Skeletal muscle tissue (tissue), 4 donors: ENCODE data around the gene SGSH. TPM values are rescaled to one million over a fixed set of nuclear protein-coding genes. Genes with fewer than 3 reads are reported as not detected.

Experiments used
- H3K27ac ChIP-seq: one replicate; pipeline ENCODE4 v1.7.0; 2013; ENCODE audit warnings: mild to moderate bottlenecking, low read depth, low read length, inconsistent platforms
- H3K27me3 ChIP-seq, 3 donors: one replicate each; pipeline ENCODE4 v1.7.0; 2013; ENCODE audit warnings: low read length in 3 of 3; ENCODE audit not compliant: control insufficient read depth in 3 of 3, insufficient read depth in 3 of 3
- H3K36me3 ChIP-seq, 3 donors: one replicate each; pipeline ENCODE4 v1.7.0; 2013; ENCODE audit warnings: low read length in 3 of 3; ENCODE audit not compliant: control insufficient read depth in 3 of 3, insufficient read depth in 3 of 3
- H3K4me1 ChIP-seq, 3 donors: one replicate each; pipeline ENCODE4 v1.7.0; 2013; ENCODE audit warnings: low read length in 3 of 3, mild to moderate bottlenecking in 3 of 3; ENCODE audit not compliant: control insufficient read depth in 3 of 3, insufficient read depth in 3 of 3
- H3K4me3 ChIP-seq, 3 donors: one replicate each; pipeline ENCODE4 v1.7.0; 2013; ENCODE audit warnings: low read length in 3 of 3
- H3K9ac ChIP-seq, 3 donors: one replicate each; pipeline ENCODE4 v1.7.0; 2013; ENCODE audit warnings: low read length in 3 of 3, mild to moderate bottlenecking in 3 of 3, moderate library complexity in 2 of 3, low read depth in 1 of 3
- H3K9me3 ChIP-seq, 3 donors: one replicate each; pipeline ENCODE4 v1.7.0; 2013; ENCODE audit warnings: low read length in 3 of 3; ENCODE audit not compliant: control insufficient read depth in 3 of 3
- total RNA-seq: library from RNA; depleted of rRNA; stranded (reverse); fragments of >200 nt; gene quantifications from one replicate; pipeline ENCODE4 v1.2.3, GENCODE V29; 2014
- donor health status: Osteomylitis.

The SGSH gene
- total RNA-seq = 6.3 TPM

GRCh38 chr17:80220054-80220735 is at the start of gene SGSH, which contains the start of gene SLC26A11:
TSS of gene SGSH (minus strand) at chr17:80220333. CDS start at chr17:80220313, 20 bp downstream.
TSS of gene SLC26A11 (plus strand) at chr17:80220427. CDS start at chr17:80221561, 1,134 bp downstream.
- H3K9ac ChIP-seq = peak within 1 kb of the TSS; percentile 84 to 93 (median 85)
- no peaks in the 10 kb centered on the region for H3K9me3 ChIP-seq
- H3K36me3 ChIP-seq = peaks cover 13 to 20% (median 20%) of the 10 kb centered on the region in 3 donors
- H3K27me3 ChIP-seq = no peaks in the 10 kb centered on the region
- peak within 1 kb of the TSS; percentile 81 for H3K27ac ChIP-seq
- peak within 1 kb of the TSS; percentile 83 to 88 (median 83) for H3K4me3 ChIP-seq
- H3K4me1 ChIP-seq = peaks cover 18 to 38% (median 32%) of the 10 kb centered on the region in 3 donors

GRCh38 chr17:80269405-80269807 is 49.3 kb upstream of the SGSH start:
- Histone ChIP-seq H3K27me3 (no peaks in the 10 kb centered on the region), H3K4me3 (no peak overlapping the region), H3K9ac (no peak overlapping the region), H3K27ac (no peak overlapping the region), H3K36me3 (peaks cover 29 to 53% (median 34%) of the 10 kb centered on the region in 3 donors), H3K4me1 (peaks cover 0 to 9% (median 2%) of the 10 kb centered on the region in 3 donors), H3K9me3 (no peaks in the 10 kb centered on the region)

GRCh38 chr17:80268427-80268826 is 48.3 kb upstream of the SGSH start:
- H3K36me3 ChIP-seq = peaks cover 25 to 48% (median 30%) of the 10 kb centered on the region in 3 donors
- H3K4me1 ChIP-seq = peaks cover 5 to 12% (median 12%) of the 10 kb centered on the region in 3 donors
- no peaks in the 10 kb centered on the region for H3K27me3 ChIP-seq
- no peak overlapping the region for H3K9ac ChIP-seq
- no peak overlapping the region for H3K4me3 ChIP-seq
- no peaks in the 10 kb centered on the region for H3K9me3 ChIP-seq
- H3K27ac ChIP-seq = no peak overlapping the region

DNA sequence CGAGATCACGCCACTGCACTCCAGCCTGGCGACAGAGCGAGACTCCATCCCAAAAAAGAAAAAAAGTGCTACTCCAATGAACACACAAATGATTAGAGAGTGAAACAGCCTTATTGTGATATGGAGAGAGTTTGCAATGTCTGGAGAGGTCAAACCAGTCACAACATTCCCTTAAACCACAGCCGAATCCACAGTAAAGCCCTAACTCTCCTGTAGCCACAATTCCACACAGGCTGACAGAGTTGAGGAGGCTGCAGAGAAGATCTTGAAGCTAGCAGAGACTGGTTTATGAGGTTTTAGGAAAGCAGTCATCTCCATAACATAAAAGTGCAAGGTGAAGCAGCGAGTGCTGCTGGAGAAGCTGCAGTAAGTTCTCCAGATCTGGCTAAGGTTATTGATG is 47.3 kb upstream of the SGSH start:
- Histone ChIP-seq H3K27me3 (no peaks in the 10 kb centered on the region), H3K4me3 (no peak overlapping the region), H3K36me3 (peaks cover 21 to 45% (median 27%) of the 10 kb centered on the region in 3 donors), H3K27ac (no peak overlapping the region), H3K4me1 (peaks cover 16 to 22% (median 22%) of the 10 kb centered on the region in 3 donors), H3K9ac (no peak overlapping the region), H3K9me3 (no peaks in the 10 kb centered on the region)

DNA sequence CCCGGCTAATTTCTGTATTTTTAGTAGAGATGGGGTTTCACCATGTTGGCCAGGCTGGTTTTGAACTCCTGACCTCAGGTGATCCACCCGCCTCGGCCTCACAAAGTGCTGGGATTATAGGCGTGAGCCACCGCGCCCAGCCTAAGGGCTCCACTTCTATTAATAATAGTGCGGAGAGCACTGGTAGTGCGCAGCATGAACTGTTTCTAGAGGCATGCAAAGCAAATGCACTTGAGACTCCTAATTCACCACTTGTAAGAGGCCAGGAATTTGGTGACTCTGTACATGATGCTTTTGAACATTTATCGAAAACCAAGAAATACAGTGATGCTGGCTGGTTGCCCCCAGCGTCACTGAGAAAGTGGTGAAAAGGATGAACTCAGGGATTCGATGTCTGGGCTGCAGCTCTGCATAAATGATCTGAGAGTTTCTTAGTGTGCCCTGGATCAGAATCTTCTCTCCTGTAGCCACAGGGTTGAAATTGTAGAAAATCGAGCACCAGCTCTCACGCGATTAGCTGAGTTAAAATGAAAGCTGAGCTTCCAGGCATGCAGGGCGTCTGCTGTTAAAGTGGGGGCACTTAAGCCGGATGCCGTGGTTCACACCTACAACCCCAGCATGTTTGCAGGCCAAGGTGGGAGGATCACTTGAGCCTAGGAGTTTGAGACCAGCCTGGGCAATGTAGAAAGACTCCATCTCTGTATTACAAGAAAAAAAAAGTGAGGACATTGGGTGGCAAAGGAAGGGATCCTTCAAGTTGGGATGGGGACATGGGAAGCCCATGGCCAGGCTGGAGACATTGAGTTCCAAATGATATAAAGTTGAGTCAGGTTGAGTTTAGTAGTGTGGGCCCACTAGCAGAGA is 45.3 kb upstream of the SGSH start:
- H3K9ac ChIP-seq = no peak overlapping the region
- H3K4me1 ChIP-seq = peaks cover 26 to 34% (median 33%) of the 10 kb centered on the region in 3 donors
- no peaks in the 10 kb centered on the region for H3K9me3 ChIP-seq
- H3K36me3 ChIP-seq = peaks cover 21 to 38% (median 24%) of the 10 kb centered on the region in 3 donors
- no peak overlapping the region for H3K27ac ChIP-seq
- H3K27me3 ChIP-seq = no peaks in the 10 kb centered on the region
- H3K4me3 ChIP-seq = no peak overlapping the region

- peak overlapping the region in 2 of 3 donors; percentile 23 to 54 for H3K9ac ChIP-seq
- H3K4me1 ChIP-seq = peaks cover 30 to 40% (median 39%) of the 10 kb centered on the region in 3 donors
- peak overlapping the region; percentile 22 to 78 (median 57) for H3K4me3 ChIP-seq
- H3K27me3 ChIP-seq = no peaks in the 10 kb centered on the region
- H3K27ac ChIP-seq = peak overlapping the region; percentile 46
- no peaks in the 10 kb centered on the region for H3K9me3 ChIP-seq
- H3K36me3 ChIP-seq = peaks cover 16 to 31% (median 17%) of the 10 kb centered on the region in 3 donors
Measured at GRCh38 chr17:80264205-80265075, 44.3 kb upstream of the SGSH start.

DNA sequence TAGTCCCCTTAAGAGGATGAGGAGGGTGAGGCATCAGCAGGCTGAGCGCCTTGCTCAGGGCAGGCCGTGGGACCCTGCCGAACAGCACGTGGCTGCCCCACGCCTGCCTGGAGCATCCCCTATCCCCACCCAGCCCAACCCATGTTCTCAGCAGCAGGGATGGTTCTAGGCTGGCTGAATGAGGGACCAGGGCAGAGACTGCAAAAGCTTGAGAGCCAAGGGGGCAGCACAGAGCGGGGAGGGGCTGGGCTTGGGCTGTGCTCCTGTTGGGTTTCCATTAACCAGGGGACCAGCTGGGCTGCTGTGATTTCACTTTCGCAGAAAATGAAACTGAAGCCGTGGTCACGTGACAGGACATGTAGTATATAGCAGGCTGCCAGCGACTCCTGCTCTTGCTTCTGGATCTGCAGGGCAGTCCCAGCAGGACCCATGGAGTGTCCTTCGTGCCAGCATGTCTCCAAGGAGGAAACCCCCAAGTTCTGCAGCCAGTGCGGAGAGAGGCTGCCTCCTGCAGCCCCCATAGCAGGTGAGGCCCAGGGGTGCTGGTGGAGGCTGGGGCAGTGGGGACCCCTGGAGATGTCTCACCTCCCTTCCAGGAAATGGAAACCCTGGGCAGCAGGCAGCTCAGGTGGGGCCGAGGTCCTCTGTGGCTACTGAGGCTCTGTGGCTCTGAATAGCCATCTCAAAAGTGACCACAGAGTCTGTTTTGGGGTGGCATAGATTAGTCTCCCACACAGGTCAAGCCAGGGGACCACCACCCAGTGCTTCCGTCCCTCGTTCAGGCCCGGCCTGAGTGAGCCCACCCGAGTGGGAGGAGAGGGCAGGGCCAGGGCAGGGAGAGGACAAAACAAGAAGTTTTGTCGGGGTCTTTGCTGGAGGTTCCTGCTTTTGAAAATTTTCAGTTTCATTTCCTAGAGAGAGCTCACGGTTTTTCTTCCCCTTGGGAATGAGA is 43.4 kb upstream of the SGSH start:
- peak overlapping the region; percentile 91 for H3K27ac ChIP-seq
- no peaks in the 10 kb centered on the region for H3K27me3 ChIP-seq
- H3K36me3 ChIP-seq = peaks cover 10 to 22% (median 11%) of the 10 kb centered on the region in 3 donors
- peaks cover 31 to 40% (median 39%) of the 10 kb centered on the region in 3 donors for H3K4me1 ChIP-seq
- no peaks in the 10 kb centered on the region for H3K9me3 ChIP-seq
- H3K4me3 ChIP-seq = peak overlapping the region; percentile 57 to 78 (median 73)
- peak overlapping the region; percentile 54 to 57 (median 56) for H3K9ac ChIP-seq

GRCh38 chr17:80262775-80263244 is 42.7 kb upstream of the SGSH start:
- no peaks in the 10 kb centered on the region for H3K27me3 ChIP-seq
- peak overlapping the region; percentile 57 to 78 (median 73) for H3K4me3 ChIP-seq
- peak overlapping the region; percentile 91 for H3K27ac ChIP-seq
- no peaks in the 10 kb centered on the region for H3K9me3 ChIP-seq
- peaks cover 4 to 15% (median 11%) of the 10 kb centered on the region in 3 donors for H3K36me3 ChIP-seq
- peak overlapping the region in 2 of 3 donors; percentile 54 to 56 for H3K9ac ChIP-seq
- H3K4me1 ChIP-seq = peaks cover 31 to 40% (median 39%) of the 10 kb centered on the region in 3 donors
